ENCODE measurements around the gene RSF1. TPM values are rescaled to one million over a fixed set of nuclear protein-coding genes. Genes with fewer than 3 reads are reported as not detected.
"Not testable (repeated sequence)": the region's sequence is repeated elsewhere in the genome, so short reads cannot be mapped to it uniquely, and the experiment has no call there.

RSF1 gene
- total RNA-seq, 1 experiment from 2014 or later, result 43.1 TPM

GRCh38 chr11:77865805-77866204, 45.3 kb upstream of the RSF1 start (continued):
- TF ChIP-seq REST (IDR thresholded peaks at IDR 0.05; ENCODE audit: low read depth) (no peak), SIN3A (IDR thresholded peaks at IDR 0.05; ENCODE audit: low read depth) (no peak), POLR2AphosphoS5 (IDR thresholded peaks at IDR 0.05; ENCODE audit: low read depth, low read length) (no peak), CEBPB (IDR thresholded peaks at IDR 0.05; ENCODE audit: low read depth) (no peak), ZNF274 (IDR thresholded peaks at IDR 0.05; ENCODE audit: low read depth, low read length) (no peak), ELF1 (IDR thresholded peaks at IDR 0.05; ENCODE audit: borderline replicate concordance, low read depth) (no peak), EZH2 (IDR thresholded peaks at IDR 0.05) (no peak), ZFX (IDR thresholded peaks at IDR 0.05) (no peak), RAD21 (IDR thresholded peaks at IDR 0.05; ENCODE audit: low read depth) (no peak), POLR2A (IDR thresholded peaks at IDR 0.05; ENCODE audit: borderline replicate concordance, extremely low read depth, insufficient read depth, insufficient read length) (no peak), EGR1 (IDR thresholded peaks at IDR 0.05; ENCODE audit: low read depth) (no peak), MAX (IDR thresholded peaks at IDR 0.05) (no peak), TCF7L2 (IDR thresholded peaks at IDR 0.05; ENCODE audit: borderline replicate concordance, extremely low read depth, insufficient read depth, insufficient read length) (no peak)

GRCh38 chr11:77861444-77861843, 40.9 kb upstream of the RSF1 start:
- POLR2A ChIA-PET; H4K20me1 ChIP-seq (ENCODE audit: insufficient read depth); H3K79me2 ChIP-seq (ENCODE audit: insufficient read depth, low read length); CTCF ChIA-PET; DNase-seq (ENCODE audit: low read depth, low spot score); H3K4me3 ChIP-seq (replicated peaks in 1 of 2; ENCODE audit: low read depth in 1 of 2, low read length in 2 of 2); H2AFZ ChIP-seq (ENCODE audit: low read depth, low read length, poor library complexity, severe bottlenecking); RAD21 ChIA-PET (ENCODE audit: low non-redundant PET in 1 of 2, low total read pairs in 2 of 2, uncharacterized antibody in 2 of 2, unreplicated experiment in 2 of 2); H3K36me3 ChIP-seq (ENCODE audit: control insufficient read depth in 1 of 2, insufficient read depth in 2 of 2, low read length in 2 of 2); H3K9me2 ChIP-seq (ENCODE audit: insufficient read depth); ATAC-seq; H3K27ac ChIP-seq (ENCODE audit: low read depth, low read length); H3K27me3 ChIP-seq (ENCODE audit: insufficient read depth, low read length); H3K4me2 ChIP-seq (ENCODE audit: low read length); H3K9ac ChIP-seq (ENCODE audit: low read length); BruUV-seq (replicated peaks); H3K9me3 ChIP-seq (ENCODE audit: control insufficient read depth in 1 of 2, insufficient read depth in 1 of 2, low read depth in 1 of 2, low read length in 2 of 2); H3K4me1 ChIP-seq (ENCODE audit: control insufficient read depth in 1 of 2, insufficient read depth in 2 of 2, low read length in 2 of 2); intact Hi-C loops (cut with micrococcal nuclease): not testable (repeated sequence)

- H3K4me1 ChIP-seq (ENCODE audit: control insufficient read depth in 1 of 2, insufficient read depth in 2 of 2, low read length in 2 of 2); H3K27ac ChIP-seq (ENCODE audit: low read depth, low read length); ATAC-seq; DNase-seq (ENCODE audit: low read depth, low spot score); H2AFZ ChIP-seq (ENCODE audit: low read depth, low read length, poor library complexity, severe bottlenecking); intact Hi-C loops (cut with micrococcal nuclease); H3K4me2 ChIP-seq (ENCODE audit: low read length); H4K20me1 ChIP-seq (ENCODE audit: insufficient read depth); H3K9me3 ChIP-seq (ENCODE audit: control insufficient read depth in 1 of 2, insufficient read depth in 1 of 2, low read depth in 1 of 2, low read length in 2 of 2); BruUV-seq (replicated peaks); H3K36me3 ChIP-seq (ENCODE audit: control insufficient read depth in 1 of 2, insufficient read depth in 2 of 2, low read length in 2 of 2); H3K4me3 ChIP-seq (replicated peaks in 1 of 2; ENCODE audit: low read depth in 1 of 2, low read length in 2 of 2); H3K27me3 ChIP-seq (ENCODE audit: insufficient read depth, low read length); H3K79me2 ChIP-seq (ENCODE audit: insufficient read depth, low read length); H3K9me2 ChIP-seq (ENCODE audit: insufficient read depth); H3K9ac ChIP-seq (ENCODE audit: low read length); CTCF ChIA-PET; RAD21 ChIA-PET (ENCODE audit: low non-redundant PET in 1 of 2, low total read pairs in 2 of 2, uncharacterized antibody in 2 of 2, unreplicated experiment in 2 of 2); POLR2A ChIA-PET: not testable (repeated sequence)
Measured at GRCh38 chr11:77857906-77858457, 37.5 kb upstream of the RSF1 start.

Measured in HCT116 (cell line).